GM18858 (cell line): ENCODE results near the gene AK2.
"Not testable (repeated sequence)": the region's sequence is repeated elsewhere in the genome, so short reads cannot be mapped to it uniquely, and the experiment has no call there.

Experiments used
- ATAC-seq: cut with Tn5 transposase; IDR thresholded peaks from one replicate; pipeline ENCODE4 v1.9.1; 2021; ENCODE audit not compliant: unreplicated experiment

The AK2 gene

GRCh38 chr1:33036526-33037503 lies at the start of gene AK2:
TSS of gene AK2 (minus strand) at chr1:33036883. CDS start at chr1:33036828, 55 bp downstream.
- peak; percentile 90 for ATAC-seq

DNA sequence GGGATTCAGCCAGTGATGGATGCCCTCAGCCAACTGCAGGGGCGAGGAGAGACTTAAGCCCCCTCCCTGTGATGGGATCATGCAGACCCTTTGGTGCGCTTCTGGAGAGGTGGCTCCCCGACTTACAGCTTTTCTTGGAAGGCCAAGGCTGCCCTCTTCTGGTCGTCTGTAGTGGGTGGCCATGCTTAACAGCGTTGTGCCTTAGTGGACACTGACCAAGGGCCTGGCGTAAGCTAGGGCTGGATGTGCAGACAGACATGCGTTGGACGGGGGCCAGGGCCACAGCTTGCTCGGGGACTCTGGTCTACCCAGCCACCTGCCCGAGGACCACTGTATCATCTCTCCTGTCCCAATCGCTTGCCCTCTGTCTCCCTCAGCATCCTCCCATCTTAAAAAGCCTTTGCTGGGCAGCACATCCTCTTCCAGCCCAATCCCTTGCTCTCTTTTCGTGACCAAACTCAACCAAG lies 49.7 kb upstream of the AK2 start:
- ATAC-seq = no peak

DNA sequence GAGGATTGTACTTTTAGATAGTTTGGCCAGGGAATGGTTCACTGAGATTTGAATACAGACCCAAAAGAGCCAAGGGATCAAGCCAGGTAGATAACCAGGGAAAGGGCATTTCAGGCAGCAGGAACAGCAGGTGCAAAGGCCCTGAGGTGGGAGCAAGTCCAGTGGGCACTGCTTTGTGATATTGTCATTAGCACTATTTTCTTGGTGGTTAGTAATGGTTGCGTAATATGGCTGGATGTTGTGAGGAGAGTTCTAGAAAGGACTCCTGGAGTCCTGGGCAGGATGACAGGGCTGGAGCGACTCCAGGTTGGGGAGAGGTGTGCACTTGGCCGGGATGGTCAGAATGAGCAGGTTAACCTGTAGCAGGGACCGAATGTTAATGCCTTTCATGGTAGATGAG lies 48.6 kb upstream of the AK2 start:
- no peak for ATAC-seq

GRCh38 chr1:33082575-33083108 lies 46.0 kb upstream of the AK2 start:
- no peak for ATAC-seq

DNA sequence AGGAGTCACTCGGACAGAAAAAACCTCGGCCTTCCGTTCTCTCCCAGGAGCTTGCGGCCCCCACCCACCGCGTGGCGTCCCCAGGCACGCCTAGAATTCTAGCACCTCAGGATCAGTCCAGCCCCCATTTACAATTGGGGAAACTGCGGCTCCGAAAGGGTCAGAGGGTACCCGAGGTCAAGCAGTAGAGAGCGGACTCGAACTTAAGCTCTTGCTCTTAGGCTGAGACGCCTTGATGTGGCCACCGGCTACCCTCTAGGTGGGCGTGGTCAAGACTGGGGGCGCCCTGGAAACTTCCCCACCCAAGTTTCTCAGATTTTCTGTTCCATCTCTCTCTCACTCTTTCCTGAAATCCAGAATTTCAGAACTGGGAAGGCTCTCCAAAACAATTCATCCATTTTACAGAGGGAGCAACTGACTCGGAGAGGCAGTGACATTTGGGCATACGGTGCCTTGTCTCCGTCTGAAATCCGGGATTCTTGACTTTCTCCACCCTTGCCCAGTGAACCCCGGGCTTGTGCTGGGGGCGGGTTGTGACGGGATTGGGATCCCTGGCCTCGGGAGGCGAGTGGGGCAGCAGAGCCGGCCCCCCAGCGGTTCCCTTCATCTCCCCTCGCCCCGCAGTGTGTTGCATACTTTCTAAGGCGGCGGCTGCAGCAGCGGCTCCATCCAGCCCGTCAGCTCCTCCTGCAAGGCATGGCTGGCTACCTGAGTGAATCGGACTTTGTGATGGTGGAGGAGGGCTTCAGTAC lies 45.0 kb upstream of the AK2 start:
- no peak for ATAC-seq

GRCh38 chr1:33080885-33081553 lies 44.3 kb upstream of the AK2 start, which contains the start of gene AZIN2:
TSS of gene AZIN2 (plus strand) at chr1:33081153. CDS start at chr1:33082250, 1,097 bp downstream.
- ATAC-seq = peak; percentile 65

- ATAC-seq = no peak
These were observed 43.7 kb upstream of the AK2 start for GRCh38 chr1:33080373-33080772.

DNA sequence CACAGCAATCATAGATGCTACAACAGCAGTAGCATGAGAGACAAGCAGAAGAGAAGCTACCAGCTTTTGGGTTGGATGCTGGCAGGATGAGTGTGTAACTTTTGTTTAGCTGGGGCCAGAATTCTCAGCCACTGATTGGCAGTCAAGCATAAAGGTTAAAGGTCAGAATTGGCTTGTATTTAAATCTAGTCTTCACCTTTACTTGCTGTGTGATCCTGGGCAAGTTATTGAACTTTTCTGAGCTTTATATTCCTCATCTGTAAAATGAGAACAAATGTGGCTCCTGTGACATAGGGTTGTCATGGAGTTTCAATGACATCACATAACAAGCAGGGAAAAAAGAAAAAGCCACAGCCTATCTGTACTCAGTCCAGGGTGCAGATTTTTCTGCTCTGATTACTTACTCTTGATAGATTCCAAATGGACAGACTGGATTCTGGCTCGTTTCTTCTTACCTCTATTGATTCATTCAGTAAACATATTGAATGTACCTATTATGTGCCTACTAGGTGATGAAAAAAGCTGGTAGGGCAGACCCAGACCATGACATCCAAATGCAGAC lies 41.4 kb upstream of the AK2 start:
- ATAC-seq = no peak

GRCh38 chr1:33074193-33074945 lies 37.7 kb upstream of the AK2 start:
- no peak for ATAC-seq

DNA sequence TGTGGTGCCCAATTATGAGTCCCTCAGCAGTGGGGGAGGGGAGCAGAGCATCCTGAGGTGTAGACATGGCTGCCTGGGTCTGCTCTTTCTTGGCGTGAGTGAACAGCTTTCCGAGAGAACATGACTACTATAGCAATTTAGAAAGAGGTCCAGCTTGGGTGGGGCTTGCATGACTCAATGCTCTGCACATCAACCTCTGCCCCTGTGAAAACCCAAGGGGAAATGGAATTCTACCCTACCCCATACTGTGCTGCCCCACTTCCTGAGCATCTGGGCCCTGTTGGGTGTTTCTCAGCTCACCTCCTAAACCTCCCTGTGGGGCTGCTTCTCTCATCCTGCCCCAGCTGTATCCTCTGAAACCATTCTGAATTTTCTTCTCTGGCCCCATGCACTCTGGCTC lies 36.0 kb upstream of the AK2 start:
- no peak for ATAC-seq

DNA sequence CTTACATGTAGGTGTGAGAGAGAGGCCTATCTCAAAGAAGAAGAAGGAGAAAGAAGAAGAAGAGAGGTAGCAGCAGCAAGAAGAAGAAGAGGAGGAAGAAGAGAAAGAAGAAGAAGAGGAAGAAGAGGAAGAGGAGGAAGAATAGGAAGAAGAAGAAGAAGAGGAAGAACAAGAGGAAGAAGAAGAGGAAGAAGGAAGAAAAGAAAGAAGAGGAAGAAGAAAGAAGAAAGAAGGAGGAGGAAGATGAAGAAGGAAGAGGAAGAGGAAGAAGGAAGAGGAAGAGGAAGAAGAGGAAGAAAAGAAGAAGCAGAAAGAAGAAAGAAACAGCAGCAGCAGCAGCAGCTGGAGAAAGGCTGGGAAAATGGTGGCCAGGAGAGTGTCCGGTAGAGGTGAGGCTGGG lies 33.9 kb upstream of the AK2 start:
- ATAC-seq = no peak

- not testable (repeated sequence) for ATAC-seq
These were observed 31.4 kb upstream of the AK2 start for GRCh38 chr1:33068108-33068507.

DNA sequence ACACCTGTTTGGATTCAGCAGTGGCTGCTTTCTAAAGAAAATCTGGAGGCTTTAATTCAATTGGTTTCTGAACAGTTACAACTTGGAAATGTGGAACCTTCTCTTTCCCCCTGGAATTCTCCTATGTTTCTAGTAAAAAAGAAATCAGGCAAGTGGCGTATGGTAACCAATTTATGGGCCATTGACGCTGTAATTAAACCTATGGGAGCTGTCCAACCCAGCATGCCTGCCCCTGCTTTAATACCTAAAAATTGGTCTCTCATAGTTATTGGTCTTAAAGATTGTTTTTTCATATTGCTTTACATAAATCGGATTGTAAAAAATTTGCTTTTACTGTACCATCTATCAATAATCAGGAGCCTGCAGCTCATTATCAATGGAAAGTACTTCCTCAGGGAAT lies 29.8 kb upstream of the AK2 start:
- ATAC-seq = not testable (repeated sequence)

DNA sequence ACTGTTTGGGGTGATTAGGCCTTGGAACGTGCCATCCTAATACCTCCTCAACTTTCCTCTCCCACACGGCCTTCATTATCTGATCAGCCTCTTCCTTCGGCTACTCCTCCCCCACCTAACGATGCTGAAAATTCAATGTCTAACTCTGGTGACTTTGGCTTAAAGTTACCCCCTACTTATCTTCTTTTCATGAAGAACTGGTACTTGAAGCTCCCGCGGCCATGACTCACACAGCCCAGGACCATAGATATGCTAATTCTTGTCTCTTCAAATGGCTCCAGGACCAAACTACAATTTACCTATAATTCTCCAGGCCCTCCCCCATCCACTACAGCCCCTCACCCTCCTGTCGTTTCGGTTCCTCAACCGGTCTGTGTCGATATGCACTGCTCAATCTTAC lies 28.6 kb upstream of the AK2 start:
- ATAC-seq = no peak

DNA sequence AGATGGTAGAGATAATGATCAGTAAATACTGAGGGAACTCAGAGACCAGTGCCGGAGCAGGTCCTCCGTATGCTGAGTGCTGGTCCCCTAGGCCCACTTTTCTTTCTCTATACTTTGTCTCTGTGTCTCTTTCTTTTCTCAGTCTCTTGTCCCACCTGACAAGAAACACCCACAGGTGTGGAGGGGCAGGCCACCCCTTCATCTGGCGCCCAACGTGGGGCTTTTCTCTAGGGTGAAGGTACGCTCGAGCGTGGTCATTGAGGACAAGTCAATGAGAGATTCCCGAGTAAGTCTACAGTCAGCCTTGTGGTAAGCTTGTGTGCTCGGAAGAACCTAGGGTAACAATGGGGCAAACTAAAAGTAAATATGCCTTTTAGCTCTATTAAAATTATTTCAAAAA lies 27.6 kb upstream of the AK2 start:
- ATAC-seq = not testable (repeated sequence)

GRCh38 chr1:33061834-33062233 lies 25.2 kb upstream of the AK2 start:
- ATAC-seq = no peak

GRCh38 chr1:33060579-33061083 lies 23.9 kb upstream of the AK2 start:
- ATAC-seq = no peak

DNA sequence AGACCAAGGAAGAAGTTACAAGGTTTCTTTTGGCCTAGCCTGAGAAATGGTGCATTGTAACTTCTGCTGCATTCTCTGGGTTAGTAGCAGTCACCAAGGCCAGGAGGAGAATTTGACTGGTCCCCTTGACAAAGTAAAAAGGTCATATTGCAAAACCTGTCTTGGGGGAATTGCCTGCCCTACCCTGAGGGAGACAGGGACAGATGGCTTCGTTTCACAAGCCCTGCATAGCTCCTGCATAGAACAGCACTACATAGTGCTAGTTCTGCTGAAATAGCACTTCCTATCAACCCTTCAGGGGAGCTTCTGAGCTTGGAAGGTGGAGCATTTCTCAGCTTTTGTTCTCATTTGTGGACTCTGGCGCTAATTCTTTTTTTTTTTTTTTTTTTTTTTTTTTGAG lies 20.4 kb upstream of the AK2 start:
- no peak for ATAC-seq

DNA sequence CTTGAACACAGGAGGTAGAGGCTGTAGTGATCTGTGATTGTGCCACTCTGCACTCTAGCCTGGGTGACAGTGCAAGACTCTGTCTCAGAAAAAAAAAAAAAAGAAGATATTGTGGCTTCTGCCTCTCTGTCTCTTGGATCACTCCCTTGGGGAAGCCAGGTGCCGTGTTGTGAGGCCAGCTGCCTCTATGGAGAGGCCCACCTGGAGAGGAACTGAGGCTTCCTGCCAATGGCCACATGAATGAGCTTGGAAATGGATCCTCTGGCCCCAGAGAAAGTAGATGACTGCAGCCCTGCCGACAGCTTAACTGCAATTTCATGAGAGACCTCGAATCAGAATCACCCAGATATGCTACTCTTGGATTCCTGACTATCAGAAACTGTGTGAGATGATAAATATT lies 19.7 kb upstream of the AK2 start:
- ATAC-seq = no peak
